RWPE2 (cell line): ENCODE data around the gene SH3GL2.

Experiments
- ATAC-seq: fragments of 200-7000 bp; cut with Tn5 transposase; 3 replicates; pipeline ENCODE4 v1.9.1; 2021; ENCODE audit warnings: low read depth
- DNase-seq: peaks from one replicate; pipeline ENCODE4 v3.0.0-alpha.2; 2020; ENCODE audit warnings: low spot score
- H3K27ac ChIP-seq: fragments of 450-650 bp; 2 replicates; pipeline ENCODE4 v1.5.1; 2017; ENCODE audit warnings: mild to moderate bottlenecking; ENCODE audit not compliant: poor library complexity, severe bottlenecking
- H3K27me3 ChIP-seq: fragments of 250-450 bp; sonication (Bioruptor Pico); 2 replicates; pipeline ENCODE4 v1.5.1; 2021; ENCODE audit warnings: mild to moderate bottlenecking, moderate library complexity; ENCODE audit not compliant: insufficient read depth, poor library complexity, severe bottlenecking
- H3K36me3 ChIP-seq: fragments of 250-450 bp; sonication (Bioruptor Pico); 2 replicates; pipeline ENCODE4 v1.5.1; 2020; ENCODE audit warnings: low read depth, mild to moderate bottlenecking, moderate library complexity
- H3K4me1 ChIP-seq: fragments of 250-450 bp; sonication (Bioruptor Pico); 2 replicates; pipeline ENCODE4 v1.5.1; 2021; ENCODE audit warnings: mild to moderate bottlenecking, moderate library complexity; ENCODE audit not compliant: insufficient read depth, poor library complexity, severe bottlenecking
- H3K4me3 ChIP-seq: fragments of 250-450 bp; sonication (Bioruptor Pico); 2 replicates; pipeline ENCODE4 v1.5.1; 2021; ENCODE audit warnings: mild to moderate bottlenecking, moderate library complexity; ENCODE audit not compliant: severe bottlenecking
- H3K9me3 ChIP-seq: fragments of 250-450 bp; sonication (Bioruptor Pico); 2 replicates; pipeline ENCODE4 v1.5.1; 2021; ENCODE audit warnings: mild to moderate bottlenecking, moderate library complexity; ENCODE audit not compliant: severe bottlenecking
- TF ChIP-seq, protein P1 (sequence below): fragments of 450-650 bp; IDR thresholded peaks from one replicate; pipeline ENCODE4 v1.5.1; 2017; ENCODE audit warnings: mild to moderate bottlenecking, moderate library complexity; ENCODE audit not compliant: poor library complexity, severe bottlenecking

The SH3GL2 gene

DNA sequence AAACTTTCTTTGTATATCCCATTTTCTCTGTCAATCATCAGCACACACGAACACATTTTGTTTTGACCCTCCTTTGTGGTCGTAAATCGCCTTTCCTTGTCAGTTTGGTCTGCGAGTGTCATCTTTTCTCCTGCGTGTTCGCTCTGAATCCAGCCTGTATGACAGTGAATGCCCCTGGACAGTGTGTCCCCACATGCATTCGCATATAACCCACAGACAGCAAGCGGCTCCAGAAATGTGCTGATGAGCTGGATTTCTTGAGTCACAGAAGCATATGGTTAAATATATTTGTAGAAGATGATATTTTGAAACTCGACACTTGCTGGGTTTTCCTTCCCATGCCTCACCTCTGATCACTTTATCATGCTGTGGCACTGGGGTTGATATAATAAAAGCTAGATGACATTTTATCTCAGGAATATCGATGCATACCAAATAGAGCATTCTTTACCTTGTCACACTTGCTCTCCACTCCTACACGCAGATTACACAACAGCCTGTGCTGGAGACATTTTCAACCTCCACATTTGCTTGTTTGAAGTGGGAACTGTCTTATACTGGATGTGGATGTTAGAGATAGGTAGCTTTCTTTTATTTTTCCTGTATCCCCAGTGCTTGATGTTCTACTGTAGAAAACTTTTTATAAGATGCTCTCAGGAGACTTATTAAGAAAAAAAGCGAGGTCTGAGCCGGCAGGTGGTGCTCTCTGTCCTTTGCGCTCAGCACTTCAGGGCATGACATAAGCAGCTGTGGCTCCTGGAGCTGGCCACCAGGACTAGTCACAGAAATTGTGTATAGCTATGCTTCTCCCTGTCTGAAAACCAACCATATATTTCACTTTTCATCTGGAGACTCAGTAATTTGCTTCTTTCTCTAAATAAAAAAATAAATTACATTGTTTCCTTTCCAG, 215.1 kb downstream of the SH3GL2 start:
- H3K4me1 ChIP-seq = no peaks in the 10 kb centered on the region
- DNase-seq (no peak), ATAC-seq (no peak)

DNA sequence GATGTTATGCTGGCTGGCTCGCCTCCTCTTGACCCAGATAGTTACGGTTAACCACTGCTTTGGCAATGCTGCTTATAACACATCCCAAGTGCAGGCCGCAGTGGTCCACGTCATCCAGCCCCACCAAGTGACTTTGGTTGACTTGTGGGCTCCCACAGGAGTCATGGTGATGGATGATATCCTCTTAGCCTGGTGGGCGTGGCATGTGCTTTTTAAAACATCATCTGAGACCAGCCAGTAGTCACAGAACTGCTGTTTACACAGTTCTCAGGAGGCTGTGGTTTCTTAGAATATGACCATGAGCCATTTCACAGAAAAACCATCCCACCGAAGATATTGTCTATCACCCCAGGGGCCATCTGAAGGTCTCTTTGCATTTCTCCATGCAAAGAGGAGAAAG, 216.9 kb downstream of the SH3GL2 start:
- Histone ChIP-seq H3K4me1 (no peaks in the 10 kb centered on the region), H3K27ac (no peak overlapping the region), H3K27me3 (no peaks in the 10 kb centered on the region), H3K4me3 (no peak overlapping the region), H3K36me3 (no peaks in the 10 kb centered on the region), H3K9me3 (no peaks in the 10 kb centered on the region)
- TF ChIP-seq, protein P1, sequence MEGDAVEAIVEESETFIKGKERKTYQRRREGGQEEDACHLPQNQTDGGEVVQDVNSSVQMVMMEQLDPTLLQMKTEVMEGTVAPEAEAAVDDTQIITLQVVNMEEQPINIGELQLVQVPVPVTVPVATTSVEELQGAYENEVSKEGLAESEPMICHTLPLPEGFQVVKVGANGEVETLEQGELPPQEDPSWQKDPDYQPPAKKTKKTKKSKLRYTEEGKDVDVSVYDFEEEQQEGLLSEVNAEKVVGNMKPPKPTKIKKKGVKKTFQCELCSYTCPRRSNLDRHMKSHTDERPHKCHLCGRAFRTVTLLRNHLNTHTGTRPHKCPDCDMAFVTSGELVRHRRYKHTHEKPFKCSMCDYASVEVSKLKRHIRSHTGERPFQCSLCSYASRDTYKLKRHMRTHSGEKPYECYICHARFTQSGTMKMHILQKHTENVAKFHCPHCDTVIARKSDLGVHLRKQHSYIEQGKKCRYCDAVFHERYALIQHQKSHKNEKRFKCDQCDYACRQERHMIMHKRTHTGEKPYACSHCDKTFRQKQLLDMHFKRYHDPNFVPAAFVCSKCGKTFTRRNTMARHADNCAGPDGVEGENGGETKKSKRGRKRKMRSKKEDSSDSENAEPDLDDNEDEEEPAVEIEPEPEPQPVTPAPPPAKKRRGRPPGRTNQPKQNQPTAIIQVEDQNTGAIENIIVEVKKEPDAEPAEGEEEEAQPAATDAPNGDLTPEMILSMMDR = no peak
- ATAC-seq = no peak
- DNase-seq = no peak

More for the DNA sequence above, 215.1 kb downstream of the SH3GL2 start:
- TF ChIP-seq, protein P1 = no peak
- Histone ChIP-seq H3K36me3 (no peaks in the 10 kb centered on the region), H3K9me3 (no peaks in the 10 kb centered on the region), H3K27ac (no peak overlapping the region), H3K4me3 (no peak overlapping the region), H3K27me3 (no peaks in the 10 kb centered on the region)

DNA sequence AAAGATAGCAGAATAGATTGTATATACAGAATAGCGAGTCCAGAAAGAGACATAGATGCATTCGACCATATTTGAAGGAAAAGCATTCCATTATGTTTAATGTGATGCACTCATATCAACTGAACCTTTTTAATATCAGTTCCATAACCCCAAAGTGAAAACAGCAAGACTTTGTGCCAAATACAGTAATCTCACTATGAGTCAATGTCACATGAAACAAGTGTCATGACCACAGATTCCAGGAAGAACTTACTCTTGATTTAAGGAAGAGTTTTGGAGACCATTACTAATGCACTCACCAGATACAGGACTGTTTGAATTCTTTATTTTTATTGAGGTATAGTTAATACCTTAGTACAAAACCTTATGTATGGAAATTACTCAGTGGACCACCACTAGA, 220.5 kb downstream of the SH3GL2 start:
- TF ChIP-seq, protein P1 = no peak
- H3K36me3 ChIP-seq = no peaks in the 10 kb centered on the region
- H3K4me3 ChIP-seq = no peak overlapping the region
- no peak overlapping the region for H3K27ac ChIP-seq
- no peaks in the 10 kb centered on the region for H3K27me3 ChIP-seq
- H3K4me1 ChIP-seq = no peaks in the 10 kb centered on the region
- H3K9me3 ChIP-seq = no peaks in the 10 kb centered on the region
- no peak for DNase-seq
- ATAC-seq = no peak

DNA sequence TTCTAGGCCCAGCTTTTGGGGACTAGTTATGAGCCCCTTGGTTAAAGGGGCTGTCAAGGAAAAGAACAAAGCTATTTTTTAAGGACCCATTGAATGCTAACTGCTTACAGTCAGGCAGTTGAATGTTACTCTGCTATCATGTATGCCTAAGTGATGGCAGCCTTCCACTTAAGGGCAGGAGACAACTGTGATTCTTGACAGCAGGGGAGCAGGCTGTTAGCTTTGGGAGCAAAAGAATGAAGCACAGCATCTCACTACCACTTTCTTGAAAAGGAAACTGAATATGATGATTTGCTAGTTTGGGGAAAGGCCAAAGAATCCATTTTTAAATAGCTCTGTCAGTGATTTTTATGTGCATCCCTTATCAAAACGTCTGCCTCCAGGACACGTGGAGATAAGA, 221.6 kb downstream of the SH3GL2 start:
- TF ChIP-seq, protein P1 = no peak
- Histone ChIP-seq H3K4me1 (no peaks in the 10 kb centered on the region), H3K36me3 (no peaks in the 10 kb centered on the region), H3K4me3 (no peak overlapping the region), H3K27ac (no peak overlapping the region), H3K9me3 (no peaks in the 10 kb centered on the region), H3K27me3 (no peaks in the 10 kb centered on the region)
- DNase-seq = no peak
- no peak for ATAC-seq
